ENCODE data around the gene UBE2J1.
A peak's percentile ranks its signal among the peaks of the same experiment; 100 is the strongest.

UBE2J1 gene

DNA sequence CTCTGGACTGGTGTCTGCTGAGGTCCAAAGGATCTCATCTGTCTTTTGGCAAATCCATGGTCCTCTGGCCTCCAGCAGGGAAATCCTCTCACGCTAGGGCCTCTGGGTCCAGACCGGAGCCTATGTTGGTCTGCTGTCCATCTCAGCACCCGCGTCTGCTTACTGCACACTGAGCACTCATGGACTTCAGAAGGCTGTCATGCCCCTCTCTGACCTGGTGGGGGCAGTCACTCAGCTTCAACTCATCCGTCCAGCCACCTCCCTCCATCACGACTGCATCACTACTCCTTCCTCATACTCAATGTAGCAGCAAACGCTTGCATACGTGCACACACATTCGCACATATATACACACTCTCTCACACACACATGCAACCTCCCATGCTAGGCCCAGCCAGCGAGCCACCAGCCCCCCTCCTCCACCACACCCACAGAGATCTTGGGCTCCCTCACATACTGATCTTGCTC lies 70.7 kb downstream of the UBE2J1 start (continued):
- no peak for TF ChIP-seq ZNF521 (tag by site-specific recombination; IDR thresholded peaks at IDR 0.05)
- no peak for TF ChIP-seq KLF1 (tag by site-specific recombination; IDR thresholded peaks at IDR 0.05)
- TF ChIP-seq EGR2 (tag by site-specific recombination; IDR thresholded peaks at IDR 0.05; ENCODE audit: low read depth): no peak
- no peak for TF ChIP-seq ZNF175 (tag by site-specific recombination; IDR thresholded peaks at IDR 0.05)
- TF ChIP-seq ZNF366 (tag by site-specific recombination; conservative IDR thresholded peaks at IDR 0.05): peak; percentile 57
- no peak for TF ChIP-seq YY2 (tag by site-specific recombination; IDR thresholded peaks at IDR 0.05)
- TF ChIP-seq ZNF785 (tag by site-specific recombination; IDR thresholded peaks at IDR 0.05): 0 out of 2 replicates have a peak, but pooled peaks have one; percentile 37
- no peak for TF ChIP-seq ZNF2 (tag by site-specific recombination; IDR thresholded peaks at IDR 0.05)
- TF ChIP-seq, protein P1, sequence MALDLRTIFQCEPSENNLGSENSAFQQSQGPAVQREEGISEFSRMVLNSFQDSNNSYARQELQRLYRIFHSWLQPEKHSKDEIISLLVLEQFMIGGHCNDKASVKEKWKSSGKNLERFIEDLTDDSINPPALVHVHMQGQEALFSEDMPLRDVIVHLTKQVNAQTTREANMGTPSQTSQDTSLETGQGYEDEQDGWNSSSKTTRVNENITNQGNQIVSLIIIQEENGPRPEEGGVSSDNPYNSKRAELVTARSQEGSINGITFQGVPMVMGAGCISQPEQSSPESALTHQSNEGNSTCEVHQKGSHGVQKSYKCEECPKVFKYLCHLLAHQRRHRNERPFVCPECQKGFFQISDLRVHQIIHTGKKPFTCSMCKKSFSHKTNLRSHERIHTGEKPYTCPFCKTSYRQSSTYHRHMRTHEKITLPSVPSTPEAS (tag by site-specific recombination; IDR thresholded peaks at IDR 0.05): peak; percentile 84
- TF ChIP-seq HOXC10 (CRISPR knock-in tag; IDR thresholded peaks at IDR 0.05): no peak
- no peak for TF ChIP-seq ZNF354C (tag by site-specific recombination; IDR thresholded peaks at IDR 0.05; ENCODE audit: borderline replicate concordance, low read depth)

DNA sequence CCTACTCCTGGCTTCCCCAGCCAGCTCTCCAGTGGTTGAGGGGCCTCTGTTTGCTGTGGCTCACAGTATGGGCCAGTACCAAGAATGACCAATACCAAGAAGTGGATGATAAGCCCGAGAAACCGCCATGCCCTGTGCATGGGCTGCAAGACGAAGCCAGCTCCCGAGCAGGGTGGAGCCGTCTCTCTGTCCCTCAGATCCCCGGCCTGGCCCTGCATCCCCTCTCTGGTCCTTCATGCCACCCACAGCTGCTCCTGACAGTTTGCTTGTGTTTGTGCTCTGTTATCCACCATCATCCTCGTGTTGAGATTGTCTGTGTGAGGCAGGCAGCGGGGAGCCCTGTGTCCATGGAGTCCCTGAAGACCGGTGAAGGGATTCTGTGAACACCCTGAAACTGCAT lies 73.6 kb downstream of the UBE2J1 start:
- TF ChIP-seq TCF7L2 (IDR thresholded peaks at IDR 0.05; ENCODE audit: borderline replicate concordance, low read depth, low read length) (no peak), SALL2 (tag by site-specific recombination; IDR thresholded peaks at IDR 0.05; ENCODE audit: borderline replicate concordance) (no peak), SCRT2 (tag by site-specific recombination; IDR thresholded peaks at IDR 0.05) (no peak), ZNF624 (tag by site-specific recombination; IDR thresholded peaks at IDR 0.05) (no peak), ZNF521 (tag by site-specific recombination; IDR thresholded peaks at IDR 0.05) (no peak), ZNF248 (tag by site-specific recombination; IDR thresholded peaks at IDR 0.05) (no peak), GLI2 (tag by site-specific recombination; IDR thresholded peaks at IDR 0.05; ENCODE audit: borderline replicate concordance, low read depth) (no peak), TRIM28 (IDR thresholded peaks at IDR 0.05; ENCODE audit: borderline replicate concordance, low read length) (no peak), ZNF19 (tag by site-specific recombination; IDR thresholded peaks at IDR 0.05; ENCODE audit: low read depth) (no peak)
- TF ChIP-seq, protein P2, sequence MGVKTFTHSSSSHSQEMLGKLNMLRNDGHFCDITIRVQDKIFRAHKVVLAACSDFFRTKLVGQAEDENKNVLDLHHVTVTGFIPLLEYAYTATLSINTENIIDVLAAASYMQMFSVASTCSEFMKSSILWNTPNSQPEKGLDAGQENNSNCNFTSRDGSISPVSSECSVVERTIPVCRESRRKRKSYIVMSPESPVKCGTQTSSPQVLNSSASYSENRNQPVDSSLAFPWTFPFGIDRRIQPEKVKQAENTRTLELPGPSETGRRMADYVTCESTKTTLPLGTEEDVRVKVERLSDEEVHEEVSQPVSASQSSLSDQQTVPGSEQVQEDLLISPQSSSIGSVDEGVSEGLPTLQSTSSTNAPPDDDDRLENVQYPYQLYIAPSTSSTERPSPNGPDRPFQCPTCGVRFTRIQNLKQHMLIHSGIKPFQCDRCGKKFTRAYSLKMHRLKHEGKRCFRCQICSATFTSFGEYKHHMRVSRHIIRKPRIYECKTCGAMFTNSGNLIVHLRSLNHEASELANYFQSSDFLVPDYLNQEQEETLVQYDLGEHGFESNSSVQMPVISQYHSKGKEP (tag by site-specific recombination; IDR thresholded peaks at IDR 0.05): no peak
- TF ChIP-seq, protein P3, sequence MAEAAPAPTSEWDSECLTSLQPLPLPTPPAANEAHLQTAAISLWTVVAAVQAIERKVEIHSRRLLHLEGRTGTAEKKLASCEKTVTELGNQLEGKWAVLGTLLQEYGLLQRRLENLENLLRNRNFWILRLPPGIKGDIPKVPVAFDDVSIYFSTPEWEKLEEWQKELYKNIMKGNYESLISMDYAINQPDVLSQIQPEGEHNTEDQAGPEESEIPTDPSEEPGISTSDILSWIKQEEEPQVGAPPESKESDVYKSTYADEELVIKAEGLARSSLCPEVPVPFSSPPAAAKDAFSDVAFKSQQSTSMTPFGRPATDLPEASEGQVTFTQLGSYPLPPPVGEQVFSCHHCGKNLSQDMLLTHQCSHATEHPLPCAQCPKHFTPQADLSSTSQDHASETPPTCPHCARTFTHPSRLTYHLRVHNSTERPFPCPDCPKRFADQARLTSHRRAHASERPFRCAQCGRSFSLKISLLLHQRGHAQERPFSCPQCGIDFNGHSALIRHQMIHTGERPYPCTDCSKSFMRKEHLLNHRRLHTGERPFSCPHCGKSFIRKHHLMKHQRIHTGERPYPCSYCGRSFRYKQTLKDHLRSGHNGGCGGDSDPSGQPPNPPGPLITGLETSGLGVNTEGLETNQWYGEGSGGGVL (tag by site-specific recombination; IDR thresholded peaks at IDR 0.05): no peak
- TF ChIP-seq, protein P1 (tag by site-specific recombination; IDR thresholded peaks at IDR 0.05): no peak
- Histone ChIP-seq H3K4me1 (ENCODE audit: control insufficient read depth, insufficient read depth, low read length) (no peaks in the 10 kb centered on the region), H3K4me3 (ENCODE audit: low read depth, low read length) (no peak overlapping the region), H3K36me3 (ENCODE audit: control insufficient read depth in 2 of 2, insufficient read depth in 1 of 2, low read length in 2 of 2) (no peaks in the 10 kb centered on the region), H3K9me3 (ENCODE audit: control insufficient read depth, insufficient read depth, low read depth, low read length) (no peaks in the 10 kb centered on the region), H3K27ac (ENCODE audit: extremely low read depth, low read depth, low read length) (no peak overlapping the region)
- ChIA-PET POLR2A (no interaction called here), CTCF (interaction anchor here (0.9 to 1.7 kb wide), 5 partner anchors 8 to 96 kb away, joined by 3 to 5 read pairs (median 3); no protein-coding TSS in a partner anchor)

Data from HEK293 (cell line).